ENCODE measurements around the gene CHST2.
A peak's percentile ranks its signal among the peaks of the same experiment; 100 is the strongest.
"Not testable (repeated sequence)": the region's sequence is repeated elsewhere in the genome, so short reads cannot be mapped to it uniquely, and the experiment has no call there.

The CHST2 gene, protein sequence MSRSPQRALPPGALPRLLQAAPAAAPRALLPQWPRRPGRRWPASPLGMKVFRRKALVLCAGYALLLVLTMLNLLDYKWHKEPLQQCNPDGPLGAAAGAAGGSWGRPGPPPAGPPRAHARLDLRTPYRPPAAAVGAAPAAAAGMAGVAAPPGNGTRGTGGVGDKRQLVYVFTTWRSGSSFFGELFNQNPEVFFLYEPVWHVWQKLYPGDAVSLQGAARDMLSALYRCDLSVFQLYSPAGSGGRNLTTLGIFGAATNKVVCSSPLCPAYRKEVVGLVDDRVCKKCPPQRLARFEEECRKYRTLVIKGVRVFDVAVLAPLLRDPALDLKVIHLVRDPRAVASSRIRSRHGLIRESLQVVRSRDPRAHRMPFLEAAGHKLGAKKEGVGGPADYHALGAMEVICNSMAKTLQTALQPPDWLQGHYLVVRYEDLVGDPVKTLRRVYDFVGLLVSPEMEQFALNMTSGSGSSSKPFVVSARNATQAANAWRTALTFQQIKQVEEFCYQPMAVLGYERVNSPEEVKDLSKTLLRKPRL

DNA sequence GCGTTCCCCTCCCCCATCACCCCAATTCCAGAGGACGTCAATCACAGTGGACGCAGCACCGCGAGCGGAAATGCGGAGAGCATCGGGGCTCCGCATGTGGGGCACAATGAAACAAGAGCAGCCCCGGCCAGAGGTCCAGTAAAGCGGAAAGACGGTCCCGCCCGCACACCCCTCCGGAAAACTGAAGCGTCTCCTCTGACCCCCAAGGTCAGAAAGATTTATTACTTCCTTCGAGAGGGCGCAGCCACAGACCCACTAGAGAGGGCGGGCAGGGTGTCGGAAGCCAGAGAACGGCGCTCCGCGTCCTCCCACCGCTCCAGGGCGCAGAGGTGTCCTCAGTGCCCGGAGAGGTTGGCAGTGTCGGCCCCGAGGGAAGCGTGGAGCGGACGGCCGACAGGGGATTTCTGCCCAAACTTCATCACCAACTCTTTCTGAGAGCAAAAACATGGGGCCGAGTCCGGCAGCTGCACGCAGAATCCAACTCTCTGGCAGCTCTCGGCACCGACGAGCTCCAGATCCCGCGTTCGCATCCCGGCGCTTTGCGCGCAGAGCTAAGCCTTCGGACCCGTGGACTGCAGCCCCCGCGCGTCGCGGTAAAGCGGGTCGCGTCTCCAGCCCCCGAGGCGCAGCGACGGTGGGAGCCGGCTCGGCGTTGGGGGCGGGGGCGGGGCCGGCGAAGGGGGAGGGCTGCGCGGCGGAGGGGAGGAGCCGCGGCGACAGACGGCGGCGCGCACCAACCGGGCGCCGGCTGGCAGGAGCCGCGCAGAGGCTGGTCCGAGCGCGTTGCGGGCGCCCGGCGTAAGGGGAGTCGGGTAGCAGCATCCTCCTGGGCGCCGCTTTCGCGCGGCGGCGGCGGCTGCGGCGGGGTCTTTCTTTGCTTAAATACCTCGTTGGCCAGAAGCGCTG, at the start of gene CHST2:
Gene CHST2, plus strand, starts transcription at position 763 of the 906 bp plus-strand sequence. CDS start 1,046 bp downstream, outside the sequence.
- DNase-seq, result peak; percentile 88

DNA sequence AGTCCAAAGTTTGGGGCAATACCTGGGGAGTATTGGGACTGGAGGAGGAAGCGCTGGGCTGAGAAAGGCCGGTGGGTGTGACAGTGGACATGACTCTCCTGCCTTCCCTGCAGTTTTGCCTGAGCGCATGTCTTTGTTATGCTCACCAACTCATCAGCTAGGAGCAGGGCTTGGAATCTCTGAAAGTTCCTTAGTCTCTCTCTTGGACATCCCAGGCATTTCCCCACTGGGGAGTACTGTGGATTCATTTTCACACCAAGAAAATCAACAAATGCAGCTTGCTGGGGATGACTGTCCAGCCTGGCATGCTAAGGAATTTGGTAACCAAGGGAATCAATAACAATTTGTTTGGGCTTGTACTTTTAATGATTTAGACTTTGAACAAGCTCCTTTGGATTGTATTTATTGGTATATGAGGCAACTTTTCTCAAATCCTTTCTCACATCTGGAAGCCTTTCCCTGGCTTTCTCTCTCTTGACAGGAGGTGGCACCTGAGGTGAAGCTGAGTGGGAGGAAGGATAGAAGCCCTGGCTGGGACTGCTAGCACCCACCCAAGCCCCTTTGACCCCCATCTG, 48.5 kb upstream of the CHST2 start:
- DNase-seq, result no peak

DNA sequence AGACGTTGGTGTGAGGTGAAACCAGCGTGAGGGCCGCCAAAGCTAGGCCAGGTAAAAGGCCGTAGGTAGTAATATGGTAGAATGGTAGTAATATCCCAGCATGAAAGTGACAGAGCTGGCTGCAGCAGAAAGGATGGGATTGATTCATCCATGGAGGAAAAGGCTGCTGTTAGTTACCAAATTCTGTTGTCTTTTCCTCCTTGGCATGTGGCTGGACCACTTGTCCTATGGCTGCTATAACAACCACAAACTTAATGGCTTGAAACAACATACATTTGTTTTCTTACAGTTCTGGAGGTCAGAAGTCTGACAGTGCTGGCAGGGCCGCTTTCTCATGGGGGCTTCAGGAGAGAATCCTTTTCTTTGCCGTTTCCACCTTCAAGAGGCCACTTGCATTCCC, 47.8 kb upstream of the CHST2 start:
- no peak for DNase-seq

DNA sequence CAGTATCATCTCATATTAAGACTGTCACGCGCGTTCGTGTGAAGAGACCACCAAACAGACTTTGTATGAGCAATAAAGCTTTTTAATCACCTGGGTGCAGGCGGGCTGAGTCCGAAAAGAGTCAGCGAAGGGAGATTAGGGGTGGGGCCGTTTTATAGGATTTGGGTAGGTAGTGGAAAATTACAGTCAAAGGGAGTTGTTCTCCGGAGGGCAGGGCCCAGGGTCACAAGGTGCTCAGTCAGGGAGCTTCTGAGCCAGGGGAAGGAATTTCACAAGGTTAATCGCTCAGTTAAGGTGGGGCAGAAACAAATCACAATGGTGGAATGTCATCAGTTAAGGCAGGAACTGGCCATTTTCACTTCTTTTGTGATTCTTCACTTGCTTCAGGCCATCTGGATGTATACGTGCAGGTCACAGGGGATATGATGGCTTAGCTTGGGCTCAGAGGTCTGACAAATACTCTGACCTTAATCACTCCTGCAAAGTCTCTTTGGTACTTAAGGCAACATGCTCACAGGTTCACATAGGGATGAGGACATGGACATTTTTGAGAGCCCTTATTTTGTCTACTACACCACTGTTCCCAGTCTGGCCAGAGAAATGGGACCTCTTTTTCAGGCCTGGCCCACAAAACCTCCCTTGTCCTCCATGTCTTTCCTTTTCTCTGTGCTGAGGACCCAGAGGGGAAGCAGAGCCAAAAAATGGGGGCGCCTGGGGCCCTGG, 47.1 kb upstream of the CHST2 start:
- not testable (repeated sequence) for DNase-seq

DNA sequence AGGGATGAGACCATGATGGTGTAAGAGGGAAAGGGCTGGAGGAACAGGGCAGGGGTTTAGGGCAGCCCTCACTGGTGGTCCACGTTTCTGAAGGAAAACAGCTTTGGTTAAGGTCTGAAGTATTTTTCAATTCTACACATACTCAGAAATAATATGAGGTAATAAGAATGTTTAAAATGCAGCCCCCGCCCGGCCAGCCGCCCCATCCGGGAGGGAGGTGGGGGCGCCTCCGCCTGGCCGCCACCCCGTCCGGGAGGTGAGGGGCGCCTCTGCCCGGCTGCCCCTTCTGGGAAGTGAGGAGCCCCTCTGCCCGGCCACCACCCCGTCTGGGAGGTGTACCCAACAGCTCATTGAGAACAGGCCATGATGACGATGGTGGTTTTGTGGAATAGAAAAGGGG, 46.0 kb upstream of the CHST2 start:
- not testable (repeated sequence) for DNase-seq

DNA sequence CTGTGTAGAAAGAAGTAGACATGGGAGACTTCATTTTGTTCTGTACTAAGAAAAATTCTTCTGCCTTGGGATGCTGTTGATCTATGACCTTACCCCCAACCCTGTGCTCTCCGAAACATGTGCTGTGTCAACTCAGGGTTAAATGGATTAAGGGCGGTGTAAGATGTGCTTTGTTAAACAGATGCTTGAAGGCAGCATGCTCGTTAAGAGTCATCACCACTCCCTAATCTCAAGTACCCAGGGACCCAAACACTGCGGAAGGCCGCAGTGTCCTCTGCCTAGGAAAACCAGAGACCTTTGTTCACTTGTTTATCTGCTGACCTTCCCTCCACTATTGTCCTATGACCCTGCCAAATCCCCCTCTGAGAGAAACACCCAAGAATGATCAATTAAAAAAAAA, 45.6 kb upstream of the CHST2 start:
- not testable (repeated sequence) for DNase-seq

DNA sequence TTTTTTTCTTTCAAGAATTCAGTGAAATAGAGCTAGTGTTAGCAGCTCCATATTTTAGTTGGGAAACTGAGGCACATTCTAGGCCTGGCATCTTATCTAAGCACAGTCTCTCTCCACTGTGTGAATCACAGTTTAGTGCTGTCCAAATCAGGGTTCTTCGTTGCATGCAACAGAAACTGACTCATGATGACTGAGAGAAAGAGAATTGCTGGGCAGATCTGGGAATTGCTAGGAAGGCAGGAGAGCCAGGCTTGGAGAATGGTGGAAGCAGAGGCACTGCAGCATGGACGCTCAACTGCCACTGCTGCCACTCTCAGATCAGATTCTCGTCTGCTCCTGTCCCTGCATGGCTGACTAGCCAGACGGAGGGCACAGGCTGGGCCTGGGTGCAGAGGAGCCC, 40.7 kb upstream of the CHST2 start:
- no peak for DNase-seq

DNA sequence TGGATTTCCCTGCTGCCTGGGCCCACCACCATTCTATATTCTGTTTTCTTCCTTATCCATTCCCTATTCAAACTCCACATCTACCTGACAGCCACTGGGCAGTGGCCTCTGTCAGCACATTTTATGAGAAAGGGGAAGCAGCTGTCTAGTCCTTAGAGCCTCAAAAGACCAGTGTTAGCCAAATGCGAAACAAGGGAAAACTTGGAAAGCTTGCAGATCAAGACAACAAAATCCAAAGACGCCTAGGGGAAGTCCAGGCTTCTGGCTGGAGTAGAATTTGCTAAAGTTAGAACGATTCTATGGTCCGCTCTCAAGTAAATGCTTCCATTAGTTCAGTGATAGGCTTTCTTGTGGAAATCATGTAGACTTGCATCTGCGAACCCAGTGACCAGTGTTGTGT, 39.4 kb upstream of the CHST2 start:
- DNase-seq, result no peak

DNA sequence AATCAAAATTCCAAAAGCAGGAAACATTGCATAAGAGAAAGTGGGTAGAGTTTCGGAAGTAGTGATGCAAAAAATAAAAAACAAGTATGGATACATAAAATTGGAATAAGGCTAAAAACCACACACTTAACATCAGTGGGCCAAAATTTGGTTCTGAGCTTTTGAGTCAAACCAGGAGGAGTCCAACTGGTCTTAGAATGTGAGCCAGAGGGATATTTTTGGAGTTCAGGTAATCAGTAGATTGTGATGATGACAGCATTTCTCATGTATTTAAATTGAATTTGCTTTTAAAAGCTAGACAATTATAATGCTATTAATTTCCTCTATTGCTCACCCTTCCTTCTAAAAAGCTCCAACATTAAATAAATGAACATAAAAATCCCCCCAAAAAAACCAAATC, 38.2 kb upstream of the CHST2 start:
- DNase-seq, result no peak

DNA sequence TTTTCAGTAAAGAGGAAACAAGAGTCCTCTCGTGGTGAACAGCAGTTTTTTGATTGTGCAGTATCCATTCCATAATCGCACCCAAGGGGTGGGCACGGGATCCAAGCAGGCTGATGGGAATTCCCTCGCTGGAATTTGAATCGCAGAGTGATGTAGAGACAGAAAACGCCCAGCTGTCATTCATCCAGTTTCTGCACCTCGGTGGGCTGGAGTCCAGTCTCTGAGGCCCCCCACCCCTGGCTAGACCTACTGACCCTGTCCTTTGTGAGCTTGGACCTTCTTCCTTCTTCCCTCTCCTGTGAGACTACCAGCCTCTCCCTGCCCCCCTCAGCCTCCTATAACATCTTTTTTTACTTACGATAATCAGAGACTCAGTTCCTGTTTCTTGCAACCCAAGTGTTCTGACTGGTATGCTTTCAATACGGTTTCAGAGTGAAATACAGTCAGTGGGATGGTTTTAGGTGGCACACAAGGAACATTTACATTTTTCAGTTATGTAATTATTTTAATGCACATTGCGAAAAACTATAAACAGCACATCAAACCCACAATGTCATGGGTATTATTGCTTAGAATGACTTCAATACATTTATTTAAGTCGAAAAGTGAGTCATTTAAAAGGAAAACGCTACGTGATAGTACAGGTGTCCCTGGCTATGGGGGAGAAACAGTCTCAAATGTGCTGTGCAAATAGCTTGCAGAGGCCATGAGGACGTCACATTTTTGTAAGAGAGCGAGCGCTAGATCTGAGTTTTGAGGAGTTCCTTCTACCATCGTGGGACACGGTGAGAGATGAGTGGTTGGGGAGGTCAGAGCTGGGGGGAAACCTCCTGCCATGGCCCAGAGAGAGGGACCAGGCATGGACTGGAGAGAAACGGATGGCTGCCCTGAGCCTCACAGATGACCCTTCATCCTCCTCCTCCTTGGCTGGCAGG, 37.5 kb upstream of the CHST2 start:
- DNase-seq, result no peak

DNA sequence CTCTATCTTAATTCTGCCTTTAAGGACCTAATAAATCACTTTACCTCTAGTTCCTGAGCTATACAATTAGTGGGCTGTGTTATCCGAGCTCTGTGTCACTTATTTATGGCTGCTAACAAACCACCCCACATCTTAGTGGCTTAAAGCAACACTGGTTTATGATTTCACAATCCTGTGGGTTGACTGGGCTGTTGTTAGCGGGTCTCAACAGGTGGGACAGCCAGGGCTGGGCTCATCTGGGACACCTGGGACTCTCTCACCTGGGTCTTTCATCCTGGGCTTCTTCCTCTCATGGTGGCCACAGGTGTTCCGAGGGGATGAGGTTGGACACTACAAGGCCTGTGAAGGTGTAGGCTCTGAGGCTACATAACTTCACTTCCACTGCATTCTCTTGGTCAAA, 35.8 kb upstream of the CHST2 start:
- no peak for DNase-seq

DNA sequence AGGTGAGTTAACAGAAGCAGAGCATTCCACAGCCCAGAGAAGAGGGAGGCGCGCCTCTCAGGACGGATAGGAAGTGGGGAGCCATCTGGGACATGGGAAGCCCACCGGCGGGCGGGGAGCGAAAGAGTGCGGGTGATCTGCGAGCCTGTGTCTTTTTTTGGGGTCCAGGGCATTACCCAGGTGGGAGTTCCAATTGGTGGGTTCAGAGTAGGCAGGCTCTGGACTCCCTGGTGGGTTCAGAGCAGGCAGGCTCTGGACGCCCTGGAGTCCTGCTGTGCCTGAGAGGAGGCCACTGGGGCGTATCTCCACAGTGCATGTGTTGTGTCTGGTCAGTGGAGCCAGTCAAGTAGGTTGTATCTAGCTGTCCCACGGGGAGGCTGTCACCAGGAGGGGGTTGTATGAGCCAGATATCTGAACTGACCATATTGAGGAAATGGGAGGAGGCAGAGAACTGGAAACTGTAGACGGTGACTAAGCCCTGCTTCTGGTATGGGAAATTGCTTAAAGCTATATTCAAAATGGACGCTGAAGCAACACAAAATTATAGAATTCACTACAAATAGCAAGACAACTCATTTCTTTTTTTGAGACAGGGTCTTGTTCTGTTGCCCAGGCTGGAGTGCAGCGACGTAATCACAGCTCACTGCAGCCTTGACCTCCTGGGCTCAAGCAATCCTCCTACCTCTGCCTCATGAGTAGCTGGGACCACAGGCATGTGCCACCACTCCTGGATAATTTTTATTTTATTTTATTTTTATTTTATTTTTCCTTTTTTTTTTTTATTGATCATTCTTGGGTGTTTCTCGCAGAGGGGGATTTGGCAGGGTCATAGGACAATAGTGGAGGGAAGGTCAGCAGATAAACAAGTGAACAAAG, 34.5 kb upstream of the CHST2 start:
- no peak for DNase-seq

DNA sequence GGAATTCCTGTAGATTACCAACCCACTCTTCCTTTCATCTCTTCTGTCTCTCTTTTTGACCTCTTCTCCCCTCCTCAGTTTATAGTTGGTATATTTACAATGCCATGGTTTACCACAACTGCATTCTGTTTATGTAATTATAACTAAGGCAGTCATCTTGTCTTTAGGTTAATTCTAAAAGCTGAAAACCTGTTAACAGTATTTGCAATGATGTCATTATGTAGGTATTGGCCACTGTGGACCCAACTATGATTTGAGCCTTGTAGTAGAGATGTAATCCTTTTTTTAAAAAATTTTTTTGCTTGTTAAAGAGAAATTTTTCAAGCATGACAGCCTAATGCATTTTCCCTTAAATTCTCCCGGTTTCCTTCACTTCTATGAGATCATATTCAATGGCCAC, 30.7 kb upstream of the CHST2 start:
- DNase-seq, result no peak

DNA sequence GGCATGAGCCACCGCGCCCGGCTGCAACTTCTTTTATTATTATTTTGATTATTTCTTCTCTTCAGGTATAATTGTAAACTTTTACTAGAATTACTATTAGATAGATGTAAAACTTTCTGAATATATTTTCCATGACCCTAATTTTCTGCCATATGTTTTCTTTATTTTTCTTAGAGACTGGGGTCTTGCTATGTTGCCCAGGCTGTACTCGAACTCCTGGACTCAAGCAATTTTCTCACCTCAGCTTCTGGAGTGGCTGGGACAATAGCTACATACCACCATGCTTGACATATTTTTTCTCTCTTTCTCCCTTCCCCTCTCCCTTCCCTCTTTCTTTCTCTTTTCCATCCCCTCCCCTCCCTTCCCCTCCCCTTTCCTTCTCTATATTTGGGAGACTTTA, 29.6 kb upstream of the CHST2 start:
- DNase-seq, result no peak

DNA sequence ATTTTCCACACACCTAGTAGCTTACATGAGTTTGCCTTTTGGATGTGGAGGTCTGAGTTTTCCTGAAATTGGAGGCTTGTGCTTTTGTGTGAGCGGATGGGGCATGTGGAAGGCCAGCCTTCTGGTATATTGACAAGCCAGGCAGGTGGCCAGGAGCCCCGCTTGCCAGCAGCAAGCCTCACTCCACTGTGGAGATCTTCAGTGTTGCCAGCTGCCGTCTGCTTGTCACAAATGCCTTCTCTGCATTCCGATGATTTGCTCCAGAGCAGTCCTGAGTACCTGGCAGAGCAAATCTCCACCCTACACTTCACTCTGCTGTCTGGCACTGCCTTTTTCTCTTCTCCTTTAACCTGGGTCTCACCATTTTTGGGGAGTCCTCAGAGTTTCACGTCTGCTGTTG, 29.1 kb upstream of the CHST2 start:
- DNase-seq, result peak; percentile 67

DNA sequence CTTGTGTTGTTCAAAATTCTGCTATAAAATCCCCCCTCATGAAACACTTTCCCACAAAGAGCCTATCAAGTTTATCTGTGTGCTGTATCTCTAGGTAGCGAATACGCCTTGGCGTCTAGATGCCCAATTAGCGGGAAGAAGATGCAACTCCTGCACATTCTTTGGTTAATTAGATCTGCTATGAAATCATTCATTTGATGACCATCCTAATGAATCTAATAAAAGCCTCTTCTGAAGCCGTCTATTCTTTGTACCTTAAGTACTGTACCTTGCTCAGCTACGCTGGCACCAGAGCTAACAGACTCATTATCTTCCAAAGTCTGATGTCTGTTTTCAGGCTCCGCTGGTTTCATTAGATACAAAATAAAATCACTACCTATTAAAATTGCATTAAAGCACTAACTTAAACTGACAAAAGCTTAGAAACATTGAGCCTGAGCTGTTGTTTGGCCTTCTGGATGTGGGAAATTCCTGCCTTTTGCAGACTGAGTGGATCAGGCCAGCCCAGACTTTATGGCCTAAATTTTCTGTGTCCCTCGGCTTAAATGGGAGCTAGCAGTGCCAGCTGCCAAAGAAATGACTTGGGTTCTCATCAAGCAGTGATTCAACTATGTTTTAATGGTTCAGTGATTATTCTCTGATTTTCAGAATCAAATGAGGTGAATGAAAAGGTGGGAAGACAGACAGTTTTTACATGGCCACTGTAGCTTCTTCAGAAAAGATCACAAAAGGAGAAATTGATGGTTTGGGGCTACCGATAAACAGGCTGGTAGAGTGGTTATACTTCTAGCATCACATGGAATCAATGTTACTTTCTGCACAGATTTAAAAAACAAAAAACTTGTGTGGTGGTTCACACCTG, 28.4 kb upstream of the CHST2 start:
- no peak for DNase-seq

DNA sequence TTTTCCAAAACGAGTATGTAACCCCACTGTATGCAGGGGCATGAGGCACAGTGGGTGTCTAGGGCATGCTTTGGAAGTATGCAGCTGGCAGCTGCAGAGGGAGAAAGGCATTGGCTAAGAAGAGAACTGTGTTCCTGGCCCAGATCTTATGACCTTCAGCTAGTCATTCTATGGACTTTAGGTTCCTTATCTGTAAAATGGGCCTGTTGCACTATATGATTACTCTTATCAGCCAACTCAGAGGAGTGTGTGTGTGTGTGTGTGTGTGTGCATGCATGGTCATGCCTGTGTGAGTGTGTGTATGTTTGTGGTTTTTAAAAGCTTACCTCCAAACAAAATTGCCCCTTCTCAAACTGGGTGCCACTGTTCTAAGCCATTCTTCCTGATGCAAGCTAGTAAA, 27.4 kb upstream of the CHST2 start:
- no peak for DNase-seq

DNA sequence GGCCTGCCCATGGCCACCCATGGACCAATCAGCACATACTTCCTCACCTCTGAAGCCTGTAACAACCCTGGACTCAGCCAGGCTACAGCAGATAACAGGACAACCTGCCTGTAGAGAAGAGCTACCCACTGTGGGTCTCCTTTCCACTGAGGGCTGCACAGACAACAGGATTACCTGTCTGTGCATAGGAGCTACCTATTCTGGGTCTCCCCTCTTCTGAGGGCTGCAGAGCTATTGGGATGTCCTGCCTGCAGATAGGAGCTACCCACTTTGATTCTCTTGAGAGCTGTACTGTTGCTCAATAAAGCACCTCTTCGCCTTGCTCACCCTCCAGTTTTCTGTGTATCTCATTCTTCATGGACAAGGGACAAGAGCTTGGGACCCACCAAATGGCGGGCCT, 23.8 kb upstream of the CHST2 start:
- DNase-seq, result no peak

DNA sequence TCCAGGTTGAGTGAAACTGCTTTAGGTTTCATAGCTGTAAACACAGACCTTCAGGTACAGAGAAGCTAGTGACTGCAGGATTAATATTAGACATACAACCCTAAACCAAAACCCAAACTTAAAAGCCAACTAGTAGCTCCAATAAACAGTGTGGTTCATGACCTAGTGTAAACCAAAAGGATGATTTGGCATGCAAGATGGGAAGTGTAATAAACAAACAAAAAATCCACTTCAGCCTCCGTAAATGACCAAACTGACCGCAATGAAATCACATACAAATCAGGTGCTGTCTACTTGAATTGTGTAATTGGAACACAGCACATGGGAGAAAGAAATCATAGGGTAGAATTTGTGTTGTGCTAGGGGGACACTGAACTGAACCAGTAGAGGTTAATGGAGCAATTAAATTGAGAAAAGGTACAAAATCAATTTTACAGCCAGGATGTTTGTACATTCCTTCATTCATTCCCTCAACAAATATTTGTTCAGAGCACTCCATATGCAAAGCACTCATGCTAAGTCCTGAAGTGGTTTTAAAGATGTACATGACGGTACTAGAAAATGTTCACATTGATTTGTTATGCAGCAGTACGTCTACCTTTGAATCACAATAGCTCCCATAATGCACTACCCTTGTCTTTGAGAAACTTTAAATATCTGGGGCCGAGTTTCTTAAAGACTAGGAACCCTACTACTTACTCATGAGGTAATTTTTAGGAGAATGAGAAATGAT, 21.4 kb upstream of the CHST2 start:
- DNase-seq, result no peak

Data from right hindlimb (tissue), 1 donor.